Measurements from ENCODE around the gene MARCHF3. TPM values are rescaled to one million over a fixed set of nuclear protein-coding genes. Genes with fewer than 3 reads are reported as not detected.
"Not testable (repeated sequence)": the region's sequence is repeated elsewhere in the genome, so short reads cannot be mapped to it uniquely, and the experiment has no call there.

The MARCHF3 gene
- total RNA-seq, 1 experiment from 2014 or later: 3.4 TPM

GRCh38 chr5:126914801-126915436 lies 115.4 kb downstream of the MARCHF3 start:
- no peak for DNase-seq (ENCODE audit: low read depth in 1 of 2, low spot score in 2 of 2)
- Histone ChIP-seq H3K27ac (no peak overlapping the region), H3K4me3 (no peak overlapping the region), H3K9me3 (replicated peaks) (peaks cover 2% of the 10 kb centered on the region; the same call in 1 of the 2 replicates), H3K4me1 (replicated peaks) (peaks cover 4% of the 10 kb centered on the region), H3K36me3 (no peaks in the 10 kb centered on the region), H3K27me3 (replicated peaks) (no peaks in the 10 kb centered on the region)

GRCh38 chr5:126912616-126913200 lies 117.7 kb downstream of the MARCHF3 start:
- no peaks in the 10 kb centered on the region for H3K4me1 ChIP-seq (replicated peaks)
- H3K27ac ChIP-seq: no peak overlapping the region
- H3K27me3 ChIP-seq (replicated peaks): no peaks in the 10 kb centered on the region
- peaks cover 2% of the 10 kb centered on the region; the same call in 1 of the 2 replicates for H3K9me3 ChIP-seq (replicated peaks)
- no peak overlapping the region for H3K4me3 ChIP-seq
- H3K36me3 ChIP-seq: no peaks in the 10 kb centered on the region
- no peak for DNase-seq (ENCODE audit: low read depth in 1 of 2, low spot score in 2 of 2)

- Histone ChIP-seq H3K27ac (no peak overlapping the region), H3K4me1 (replicated peaks) (no peaks in the 10 kb centered on the region), H3K36me3 (no peaks in the 10 kb centered on the region), H3K27me3 (replicated peaks) (no peaks in the 10 kb centered on the region), H3K4me3 (no peak overlapping the region), H3K9me3 (replicated peaks) (peaks cover 2% of the 10 kb centered on the region; the same call in 1 of the 2 replicates)
- no peak for DNase-seq (ENCODE audit: low read depth in 1 of 2, low spot score in 2 of 2)
These were observed 118.4 kb downstream of the MARCHF3 start for GRCh38 chr5:126911986-126912385.

GRCh38 chr5:126909856-126910255 lies 120.5 kb downstream of the MARCHF3 start:
- no peaks in the 10 kb centered on the region for H3K27me3 ChIP-seq (replicated peaks)
- H3K4me1 ChIP-seq (replicated peaks): no peaks in the 10 kb centered on the region

GRCh38 chr5:126904407-126904806 lies 126.0 kb downstream of the MARCHF3 start:
- not testable (repeated sequence) for DNase-seq (ENCODE audit: low read depth in 1 of 2, low spot score in 2 of 2); H3K4me1 ChIP-seq (replicated peaks); H3K36me3 ChIP-seq; H3K9me3 ChIP-seq (replicated peaks); H3K27ac ChIP-seq; H3K27me3 ChIP-seq (replicated peaks); H3K4me3 ChIP-seq

More at GRCh38 chr5:126909856-126910255, 120.5 kb downstream of the MARCHF3 start:
- Histone ChIP-seq H3K36me3 (no peaks in the 10 kb centered on the region), H3K27ac (no peak overlapping the region), H3K4me3 (no peak overlapping the region), H3K9me3 (replicated peaks) (peaks cover 2% of the 10 kb centered on the region; the same call in 1 of the 2 replicates)
- no peak for DNase-seq (ENCODE audit: low read depth in 1 of 2, low spot score in 2 of 2)

GRCh38 chr5:126900796-126901195 lies 129.6 kb downstream of the MARCHF3 start:
- Histone ChIP-seq H3K36me3 (no peaks in the 10 kb centered on the region), H3K9me3 (replicated peaks) (peaks cover 3% of the 10 kb centered on the region; the same call in 1 of the 2 replicates), H3K27me3 (replicated peaks) (no peaks in the 10 kb centered on the region), H3K4me3 (no peak overlapping the region), H3K4me1 (replicated peaks) (no peaks in the 10 kb centered on the region), H3K27ac (no peak overlapping the region)
- DNase-seq (ENCODE audit: low read depth in 1 of 2, low spot score in 2 of 2): no peak

- no peak overlapping the region for H3K4me3 ChIP-seq
- peaks cover 3% of the 10 kb centered on the region; the same call in 1 of the 2 replicates for H3K9me3 ChIP-seq (replicated peaks)
- no peaks in the 10 kb centered on the region for H3K36me3 ChIP-seq
- H3K4me1 ChIP-seq (replicated peaks): no peaks in the 10 kb centered on the region
- no peak overlapping the region for H3K27ac ChIP-seq
- no peaks in the 10 kb centered on the region for H3K27me3 ChIP-seq (replicated peaks)
- DNase-seq (ENCODE audit: low read depth in 1 of 2, low spot score in 2 of 2): no peak
These were observed 130.9 kb downstream of the MARCHF3 start for GRCh38 chr5:126899476-126899875.

- DNase-seq (ENCODE audit: low read depth in 1 of 2, low spot score in 2 of 2): no peak
- H3K4me1 ChIP-seq (replicated peaks): no peaks in the 10 kb centered on the region
- H3K4me3 ChIP-seq: no peak overlapping the region
- H3K9me3 ChIP-seq (replicated peaks): peaks cover 3% of the 10 kb centered on the region; the same call in 1 of the 2 replicates
- no peaks in the 10 kb centered on the region for H3K36me3 ChIP-seq
- no peak overlapping the region for H3K27ac ChIP-seq
- H3K27me3 ChIP-seq (replicated peaks): no peaks in the 10 kb centered on the region
These were observed 132.3 kb downstream of the MARCHF3 start for GRCh38 chr5:126897851-126898630.

- no peak overlapping the region for H3K4me3 ChIP-seq
- H3K36me3 ChIP-seq: no peaks in the 10 kb centered on the region
- H3K9me3 ChIP-seq (replicated peaks): peaks cover 3% of the 10 kb centered on the region; the same call in 1 of the 2 replicates
- no peaks in the 10 kb centered on the region for H3K27me3 ChIP-seq (replicated peaks)
- DNase-seq (ENCODE audit: low read depth in 1 of 2, low spot score in 2 of 2): no peak
- H3K27ac ChIP-seq: no peak overlapping the region
- H3K4me1 ChIP-seq (replicated peaks): no peaks in the 10 kb centered on the region
These were observed 134.1 kb downstream of the MARCHF3 start for GRCh38 chr5:126896170-126896702.

GRCh38 chr5:126895712-126896111 lies 134.6 kb downstream of the MARCHF3 start:
- not testable (repeated sequence) for H3K27ac ChIP-seq; H3K36me3 ChIP-seq; DNase-seq (ENCODE audit: low read depth in 1 of 2, low spot score in 2 of 2); H3K4me1 ChIP-seq (replicated peaks); H3K27me3 ChIP-seq (replicated peaks); H3K9me3 ChIP-seq (replicated peaks); H3K4me3 ChIP-seq

GRCh38 chr5:126890414-126890813 lies 139.9 kb downstream of the MARCHF3 start:
- H3K9me3 ChIP-seq (replicated peaks); H3K4me1 ChIP-seq (replicated peaks); DNase-seq (ENCODE audit: low read depth in 1 of 2, low spot score in 2 of 2); H3K27me3 ChIP-seq (replicated peaks); H3K27ac ChIP-seq; H3K36me3 ChIP-seq; H3K4me3 ChIP-seq: not testable (repeated sequence)

- Histone ChIP-seq H3K4me1 (replicated peaks) (peaks cover 3% of the 10 kb centered on the region; the same call in 1 of the 2 replicates), H3K36me3 (no peaks in the 10 kb centered on the region), H3K27me3 (replicated peaks) (no peaks in the 10 kb centered on the region), H3K4me3 (no peak overlapping the region), H3K9me3 (replicated peaks) (no peaks in the 10 kb centered on the region), H3K27ac (no peak overlapping the region)
- DNase-seq (ENCODE audit: low read depth in 1 of 2, low spot score in 2 of 2): no peak
These were observed 142.2 kb downstream of the MARCHF3 start for GRCh38 chr5:126888175-126888574.

GRCh38 chr5:126884269-126884819 lies 146.0 kb downstream of the MARCHF3 start:
- Histone ChIP-seq H3K27ac (no peak overlapping the region), H3K4me1 (replicated peaks) (peaks cover 3% of the 10 kb centered on the region; the same call in 1 of the 2 replicates), H3K27me3 (replicated peaks) (no peaks in the 10 kb centered on the region), H3K4me3 (no peak overlapping the region), H3K9me3 (replicated peaks) (no peaks in the 10 kb centered on the region), H3K36me3 (no peaks in the 10 kb centered on the region)
- peak in 1 of 2 experiments; percentile 36 for DNase-seq (ENCODE audit: low read depth in 1 of 2, low spot score in 2 of 2)
